ENCODE results near the gene PCDHB5. TPM values are rescaled to one million over a fixed set of nuclear protein-coding genes. Genes with fewer than 3 reads are reported as not detected.
"Not testable (repeated sequence)": the region's sequence is repeated elsewhere in the genome, so short reads cannot be mapped to it uniquely, and the experiment has no call there.

Gene PCDHB5
- total RNA-seq, 1 experiment from 2014 or later = 23.6 TPM

DNA sequence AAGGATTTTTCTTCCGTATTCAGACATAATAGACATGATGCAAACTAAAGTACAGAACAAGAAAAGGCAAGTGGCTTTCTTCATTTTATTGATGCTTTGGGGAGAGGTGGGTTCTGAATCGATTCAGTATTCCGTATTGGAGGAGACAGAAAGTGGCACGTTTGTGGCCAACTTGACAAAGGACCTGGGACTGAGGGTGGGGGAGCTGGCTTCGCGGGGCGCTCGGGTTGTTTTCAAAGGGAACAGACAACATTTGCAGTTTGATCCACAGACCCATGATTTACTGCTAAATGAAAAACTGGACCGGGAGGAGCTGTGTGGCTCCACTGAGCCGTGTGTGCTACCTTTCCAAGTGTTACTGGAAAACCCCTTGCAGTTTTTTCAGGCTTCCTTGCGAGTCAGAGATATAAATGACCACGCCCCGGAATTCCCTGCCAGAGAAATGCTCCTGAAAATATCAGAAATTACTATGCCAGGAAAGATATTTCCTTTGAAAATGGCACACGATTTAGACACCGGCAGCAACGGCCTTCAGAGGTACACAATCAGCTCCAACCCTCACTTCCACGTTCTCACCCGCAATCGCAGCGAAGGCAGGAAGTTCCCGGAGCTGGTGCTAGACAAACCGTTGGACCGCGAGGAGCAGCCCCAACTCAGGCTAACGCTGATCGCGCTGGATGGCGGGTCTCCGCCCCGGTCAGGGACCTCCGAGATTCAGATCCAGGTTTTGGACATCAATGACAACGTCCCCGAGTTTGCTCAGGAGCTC, 15.4 kb downstream of the PCDHB5 start:
- no peaks in the 10 kb centered on the region for H3K4me1 ChIP-seq (ENCODE audit: insufficient read depth, low read length, poor library complexity, severe bottlenecking)
- no peaks in the 10 kb centered on the region for H3K27me3 ChIP-seq (replicated peaks; ENCODE audit: insufficient read depth, low read depth, low read length, poor library complexity)
- ChIA-PET CTCF (interaction anchor here (0.6 to 1.1 kb wide), 5 partner anchors 10 to 58 kb away, joined by 3 to 4 read pairs (median 3); partner anchors contain the start of genes PCDHB12, PCDHB16 and PCDHB2), POLR2A (ENCODE audit: low non-redundant PET) (no interaction called here)
- intact Hi-C loops (cut with micrococcal nuclease; ENCODE audit: unreplicated experiment) = no loop called here
- peak; percentile 30 for DNase-seq (ENCODE audit: low spot score)
- no peak for TF ChIP-seq EZH2 (IDR thresholded peaks at IDR 0.05; ENCODE audit: borderline replicate concordance, low read depth, low read length, poor library complexity, severe bottlenecking)
- TF ChIP-seq, protein P1, sequence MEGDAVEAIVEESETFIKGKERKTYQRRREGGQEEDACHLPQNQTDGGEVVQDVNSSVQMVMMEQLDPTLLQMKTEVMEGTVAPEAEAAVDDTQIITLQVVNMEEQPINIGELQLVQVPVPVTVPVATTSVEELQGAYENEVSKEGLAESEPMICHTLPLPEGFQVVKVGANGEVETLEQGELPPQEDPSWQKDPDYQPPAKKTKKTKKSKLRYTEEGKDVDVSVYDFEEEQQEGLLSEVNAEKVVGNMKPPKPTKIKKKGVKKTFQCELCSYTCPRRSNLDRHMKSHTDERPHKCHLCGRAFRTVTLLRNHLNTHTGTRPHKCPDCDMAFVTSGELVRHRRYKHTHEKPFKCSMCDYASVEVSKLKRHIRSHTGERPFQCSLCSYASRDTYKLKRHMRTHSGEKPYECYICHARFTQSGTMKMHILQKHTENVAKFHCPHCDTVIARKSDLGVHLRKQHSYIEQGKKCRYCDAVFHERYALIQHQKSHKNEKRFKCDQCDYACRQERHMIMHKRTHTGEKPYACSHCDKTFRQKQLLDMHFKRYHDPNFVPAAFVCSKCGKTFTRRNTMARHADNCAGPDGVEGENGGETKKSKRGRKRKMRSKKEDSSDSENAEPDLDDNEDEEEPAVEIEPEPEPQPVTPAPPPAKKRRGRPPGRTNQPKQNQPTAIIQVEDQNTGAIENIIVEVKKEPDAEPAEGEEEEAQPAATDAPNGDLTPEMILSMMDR (conservative IDR thresholded peaks at IDR 0.05; ENCODE audit: low read depth, low read length) = no peak
- peak overlapping the region; percentile 42 for H3K4me3 ChIP-seq (ENCODE audit: low read depth, low read length, poor library complexity, severe bottlenecking)
- TSS peak; percentile 44 for BruUV-seq (replicated peaks)
- H3K9me3 ChIP-seq (ENCODE audit: low read depth, low read length, poor library complexity, severe bottlenecking) = no peaks in the 10 kb centered on the region
- no peaks in the 10 kb centered on the region for H3K36me3 ChIP-seq (ENCODE audit: insufficient read depth, low read length, poor library complexity, severe bottlenecking)
- no peak overlapping the region for H3K27ac ChIP-seq (ENCODE audit: low read depth, low read length, poor library complexity, severe bottlenecking)

DNA sequence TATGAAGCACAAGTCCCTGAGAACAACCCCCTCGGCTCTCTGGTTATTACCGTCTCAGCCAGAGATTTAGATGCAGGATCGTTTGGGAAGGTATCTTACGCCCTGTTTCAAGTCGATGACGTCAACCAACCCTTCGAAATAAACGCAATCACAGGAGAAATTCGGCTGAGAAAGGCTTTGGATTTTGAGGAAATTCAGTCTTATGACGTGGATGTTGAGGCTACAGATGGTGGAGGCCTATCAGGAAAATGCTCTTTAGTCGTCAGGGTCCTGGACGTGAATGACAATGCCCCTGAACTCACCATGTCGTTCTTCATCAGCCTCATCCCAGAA, 16.0 kb downstream of the PCDHB5 start:
- ChIA-PET POLR2A (ENCODE audit: low non-redundant PET) (no interaction called here), CTCF (interaction anchor here (0.6 to 1.0 kb wide), 2 partner anchors 31 to 56 kb away, joined by 4 read pairs; partner anchors contain the start of gene PCDHB16)
- Histone ChIP-seq H3K4me1 (ENCODE audit: insufficient read depth, low read length, poor library complexity, severe bottlenecking) (no peaks in the 10 kb centered on the region), H3K27me3 (replicated peaks; ENCODE audit: insufficient read depth, low read depth, low read length, poor library complexity) (no peaks in the 10 kb centered on the region), H3K27ac (ENCODE audit: low read depth, low read length, poor library complexity, severe bottlenecking) (no peak overlapping the region), H3K4me3 (ENCODE audit: low read depth, low read length, poor library complexity, severe bottlenecking) (peak overlapping the region; percentile 42), H3K9me3 (ENCODE audit: low read depth, low read length, poor library complexity, severe bottlenecking) (no peaks in the 10 kb centered on the region), H3K36me3 (ENCODE audit: insufficient read depth, low read length, poor library complexity, severe bottlenecking) (no peaks in the 10 kb centered on the region)
- no TSS peak for BruUV-seq (replicated peaks)
- TF ChIP-seq, protein P1 (conservative IDR thresholded peaks at IDR 0.05; ENCODE audit: low read depth, low read length) = no peak
- TF ChIP-seq EZH2 (IDR thresholded peaks at IDR 0.05; ENCODE audit: borderline replicate concordance, low read depth, low read length, poor library complexity, severe bottlenecking) = no peak
- no peak for DNase-seq (ENCODE audit: low spot score)
- intact Hi-C loops (cut with micrococcal nuclease; ENCODE audit: unreplicated experiment) = no loop called here

DNA sequence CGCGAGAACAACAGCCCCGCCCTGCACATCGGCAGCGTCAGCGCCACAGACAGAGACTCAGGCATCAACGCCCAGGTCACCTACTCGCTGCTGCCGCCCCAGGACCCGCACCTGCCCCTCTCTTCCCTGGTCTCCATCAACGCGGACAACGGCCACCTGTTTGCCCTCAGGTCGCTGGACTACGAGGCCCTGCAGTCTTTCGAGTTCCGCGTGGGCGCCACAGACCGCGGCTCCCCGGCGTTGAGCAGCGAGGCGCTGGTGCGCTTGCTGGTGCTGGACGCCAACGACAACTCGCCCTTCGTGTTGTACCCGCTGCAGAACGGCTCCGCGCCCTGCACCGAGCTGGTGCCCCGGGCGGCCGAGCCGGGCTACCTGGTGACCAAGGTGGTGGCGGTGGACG, 16.6 kb downstream of the PCDHB5 start:
- BruUV-seq (replicated peaks); CTCF ChIA-PET; H3K9me3 ChIP-seq (ENCODE audit: low read depth, low read length, poor library complexity, severe bottlenecking); POLR2A ChIA-PET (ENCODE audit: low non-redundant PET); H3K4me3 ChIP-seq (ENCODE audit: low read depth, low read length, poor library complexity, severe bottlenecking); intact Hi-C loops (cut with micrococcal nuclease; ENCODE audit: unreplicated experiment); H3K27ac ChIP-seq (ENCODE audit: low read depth, low read length, poor library complexity, severe bottlenecking); H3K4me1 ChIP-seq (ENCODE audit: insufficient read depth, low read length, poor library complexity, severe bottlenecking); DNase-seq (ENCODE audit: low spot score); H3K36me3 ChIP-seq (ENCODE audit: insufficient read depth, low read length, poor library complexity, severe bottlenecking); H3K27me3 ChIP-seq (replicated peaks; ENCODE audit: insufficient read depth, low read depth, low read length, poor library complexity): not testable (repeated sequence)

DNA sequence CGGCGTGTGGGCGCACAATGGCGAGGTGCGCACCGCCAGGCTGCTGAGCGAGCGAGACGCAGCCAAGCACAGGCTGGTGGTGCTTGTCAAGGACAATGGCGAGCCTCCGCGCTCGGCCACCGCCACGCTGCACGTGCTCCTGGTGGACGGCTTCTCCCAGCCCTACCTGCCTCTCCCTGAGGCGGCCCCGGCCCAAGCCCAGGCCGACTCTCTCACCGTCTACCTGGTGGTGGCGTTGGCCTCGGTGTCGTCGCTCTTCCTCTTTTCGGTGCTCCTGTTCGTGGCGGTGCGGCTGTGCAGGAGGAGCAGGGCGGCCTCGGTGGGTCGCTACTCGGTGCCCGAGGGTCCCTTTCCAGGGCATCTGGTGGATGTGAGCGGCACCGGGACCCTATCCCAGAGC, 17.1 kb downstream of the PCDHB5 start:
- BruUV-seq (replicated peaks); H3K4me1 ChIP-seq (ENCODE audit: insufficient read depth, low read length, poor library complexity, severe bottlenecking): not testable (repeated sequence)

More for the DNA sequence above, 17.1 kb downstream of the PCDHB5 start:
- H3K27ac ChIP-seq (ENCODE audit: low read depth, low read length, poor library complexity, severe bottlenecking); POLR2A ChIA-PET (ENCODE audit: low non-redundant PET); H3K9me3 ChIP-seq (ENCODE audit: low read depth, low read length, poor library complexity, severe bottlenecking); H3K36me3 ChIP-seq (ENCODE audit: insufficient read depth, low read length, poor library complexity, severe bottlenecking); intact Hi-C loops (cut with micrococcal nuclease; ENCODE audit: unreplicated experiment); H3K27me3 ChIP-seq (replicated peaks; ENCODE audit: insufficient read depth, low read depth, low read length, poor library complexity); CTCF ChIA-PET; DNase-seq (ENCODE audit: low spot score); H3K4me3 ChIP-seq (ENCODE audit: low read depth, low read length, poor library complexity, severe bottlenecking): not testable (repeated sequence)

Measured in A673 (cell line).